ENCODE data around the gene TKFC.

Gene TKFC, protein sequence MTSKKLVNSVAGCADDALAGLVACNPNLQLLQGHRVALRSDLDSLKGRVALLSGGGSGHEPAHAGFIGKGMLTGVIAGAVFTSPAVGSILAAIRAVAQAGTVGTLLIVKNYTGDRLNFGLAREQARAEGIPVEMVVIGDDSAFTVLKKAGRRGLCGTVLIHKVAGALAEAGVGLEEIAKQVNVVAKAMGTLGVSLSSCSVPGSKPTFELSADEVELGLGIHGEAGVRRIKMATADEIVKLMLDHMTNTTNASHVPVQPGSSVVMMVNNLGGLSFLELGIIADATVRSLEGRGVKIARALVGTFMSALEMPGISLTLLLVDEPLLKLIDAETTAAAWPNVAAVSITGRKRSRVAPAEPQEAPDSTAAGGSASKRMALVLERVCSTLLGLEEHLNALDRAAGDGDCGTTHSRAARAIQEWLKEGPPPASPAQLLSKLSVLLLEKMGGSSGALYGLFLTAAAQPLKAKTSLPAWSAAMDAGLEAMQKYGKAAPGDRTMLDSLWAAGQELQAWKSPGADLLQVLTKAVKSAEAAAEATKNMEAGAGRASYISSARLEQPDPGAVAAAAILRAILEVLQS

GRCh38 chr11:61332797-61333549 is at the start of gene TKFC, which contains the start of gene DDB1:
TSS of gene TKFC (plus strand) at chr11:61333228. CDS start at chr11:61334729, 1,501 bp downstream.
TSS of gene DDB1 (minus strand) at chr11:61333105. CDS start at chr11:61332968, 137 bp downstream.
- DNase-seq (ENCODE audit: low spot score): peak; percentile 94

DNA sequence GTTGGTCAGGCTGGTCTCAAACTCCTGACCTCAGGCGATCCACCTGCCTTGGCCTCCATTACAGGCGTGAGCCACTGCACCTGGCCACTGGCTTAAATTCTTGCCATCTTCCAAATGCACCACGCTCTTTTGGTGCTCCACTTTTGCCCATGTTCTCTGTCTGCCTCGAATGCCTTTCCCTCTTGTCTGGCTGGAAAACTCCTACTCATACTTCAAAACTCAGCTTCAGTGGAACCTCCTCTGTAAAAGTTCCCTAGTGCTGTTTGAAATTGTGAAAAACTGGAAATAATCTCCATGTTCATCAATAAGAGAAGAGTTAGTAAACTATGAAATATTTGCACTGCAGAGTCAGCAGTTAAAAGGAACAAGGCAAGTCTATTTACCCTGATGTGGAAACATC is 49.4 kb upstream of the TKFC start:
- no peak for DNase-seq (ENCODE audit: low spot score)

DNA sequence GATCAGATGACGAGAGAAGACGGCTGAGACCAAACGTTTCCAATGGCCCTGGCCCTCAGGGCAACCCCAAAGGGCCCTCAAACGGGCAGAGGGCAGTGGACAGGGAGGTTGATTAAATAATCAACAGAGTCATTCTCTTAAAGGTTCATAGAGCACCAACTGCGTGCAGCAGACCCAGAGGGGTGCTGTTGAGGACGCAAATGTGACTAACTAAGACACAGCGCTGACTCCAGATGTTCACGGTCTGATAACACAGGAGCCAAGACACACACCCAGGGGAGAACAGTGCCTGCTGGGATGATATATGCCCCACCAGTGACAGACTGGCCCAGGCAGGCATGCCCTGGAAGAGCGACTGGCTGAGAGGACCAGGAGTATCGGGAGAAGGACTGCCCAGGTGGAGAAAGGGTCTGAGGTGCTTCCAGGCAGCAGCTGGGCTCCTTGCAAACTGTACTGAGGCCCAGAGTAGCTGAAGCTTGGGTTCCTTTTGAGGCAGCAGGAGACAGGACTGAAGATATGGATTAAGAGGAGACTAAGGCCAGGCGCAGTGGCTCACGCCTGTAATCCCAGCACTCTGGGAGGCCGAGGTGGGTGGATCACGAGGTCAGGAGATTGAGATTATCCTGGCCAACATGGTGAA is 45.6 kb upstream of the TKFC start:
- no peak for DNase-seq (ENCODE audit: low spot score)

DNA sequence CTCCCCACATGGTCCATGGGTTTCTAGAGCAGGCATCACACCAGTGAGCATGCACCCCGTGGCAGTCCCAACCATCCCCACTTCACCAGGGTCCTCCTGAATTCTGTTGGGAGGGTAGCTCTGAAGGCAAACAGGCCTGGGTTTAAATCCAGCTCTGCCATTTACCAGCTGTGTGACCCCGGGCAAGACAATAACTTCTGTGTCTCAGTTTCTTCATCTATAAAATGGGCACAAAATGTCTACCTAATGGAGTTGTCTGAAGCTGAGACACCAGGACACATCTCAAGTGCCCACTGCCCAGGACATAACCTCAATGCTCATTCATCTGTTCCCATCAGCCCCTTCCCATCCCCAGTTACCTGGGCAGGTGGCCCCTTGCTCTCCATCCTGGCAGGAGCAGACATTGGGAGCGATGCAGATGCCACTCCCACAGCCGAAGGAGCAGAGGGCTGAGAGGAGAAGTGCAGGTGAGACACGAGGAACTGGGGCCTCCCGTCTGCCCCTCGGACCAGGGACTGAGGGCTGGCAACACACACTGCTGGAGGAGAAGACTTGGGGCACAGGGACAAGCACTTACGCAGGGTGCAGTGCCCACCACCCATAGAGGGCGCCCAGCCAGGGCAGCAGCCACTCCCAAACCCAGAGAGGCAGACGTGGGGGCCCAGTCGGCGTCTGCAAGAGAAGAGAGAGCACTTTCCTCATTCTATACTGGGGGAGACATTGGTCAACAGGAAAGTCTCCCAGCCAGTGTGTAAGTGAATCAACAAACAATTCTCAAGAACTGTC is 41.9 kb upstream of the TKFC start:
- DNase-seq (ENCODE audit: low spot score): no peak

- DNase-seq (ENCODE audit: low spot score): no peak
These were observed 40.7 kb upstream of the TKFC start for GRCh38 chr11:61292356-61292755.

DNA sequence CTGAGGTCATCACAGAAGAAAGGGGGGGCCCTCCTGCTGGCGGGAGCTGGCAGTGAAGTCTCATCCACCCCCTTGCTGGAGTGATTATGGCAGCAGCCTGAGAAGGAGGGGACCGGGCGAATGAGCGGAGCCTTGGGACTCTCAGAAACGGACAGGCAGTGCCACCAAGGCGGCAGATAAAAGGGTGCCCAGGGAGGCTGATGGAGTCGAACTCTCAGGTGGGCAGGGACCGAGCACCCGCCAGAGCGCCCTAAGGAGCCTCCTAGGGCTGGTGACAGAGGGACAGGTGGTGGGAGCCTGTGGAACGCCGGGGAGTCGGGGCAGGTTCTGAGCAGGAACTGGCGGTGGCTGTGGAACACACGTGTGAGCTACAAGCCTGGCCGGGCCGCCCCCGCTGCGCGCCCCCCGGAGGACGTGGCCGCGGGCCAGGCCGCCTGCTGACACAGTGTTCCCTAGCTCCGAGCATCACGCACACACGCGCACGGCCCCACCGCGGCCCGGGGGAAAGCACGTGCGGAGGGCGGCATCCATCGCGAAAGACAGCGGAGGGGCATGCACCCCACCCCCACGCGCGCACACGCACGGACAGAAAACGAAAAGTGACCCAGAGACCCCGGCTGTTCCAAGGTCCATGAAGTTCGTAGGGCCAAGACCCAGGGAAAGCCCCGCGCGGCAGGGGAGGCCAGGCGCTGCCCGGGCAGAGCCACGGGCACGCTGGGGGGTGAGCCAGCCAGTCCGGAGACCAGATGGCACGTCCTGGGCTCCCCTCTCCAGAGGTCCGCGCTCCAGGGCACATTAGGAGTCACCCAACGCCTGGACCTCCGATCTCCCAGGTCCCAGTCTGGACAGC is 38.9 kb upstream of the TKFC start:
- DNase-seq (ENCODE audit: low spot score): peak; percentile 69

GRCh38 chr11:61294717-61295595 is 38.1 kb upstream of the TKFC start, which contains the start of gene VWCE:
TSS of gene VWCE (minus strand) at chr11:61295316. CDS start at chr11:61295037, 279 bp downstream.
- DNase-seq (ENCODE audit: low spot score): peak; percentile 64

DNA sequence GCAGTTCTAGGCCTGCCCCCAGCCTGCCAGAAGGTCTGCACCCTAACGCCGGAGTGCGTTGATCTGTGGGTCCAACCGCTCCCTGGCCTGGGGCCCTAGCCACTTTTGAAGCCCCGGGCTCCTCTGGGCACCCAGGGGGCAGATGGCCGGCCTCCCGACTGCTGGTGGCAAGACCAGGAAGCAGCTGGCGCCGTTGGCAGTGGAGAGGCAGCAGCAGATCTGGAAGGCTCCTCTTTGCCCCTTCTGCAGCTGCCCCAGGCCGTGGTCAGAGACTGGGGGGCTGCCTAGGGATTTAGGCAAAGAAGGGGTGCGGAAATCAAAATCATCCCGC is 37.5 kb upstream of the TKFC start:
- no peak for DNase-seq (ENCODE audit: low spot score)

- DNase-seq (ENCODE audit: low spot score): peak; percentile 48
These were observed 35.7 kb upstream of the TKFC start for GRCh38 chr11:61297341-61297740.

- peak; percentile 93 for DNase-seq (ENCODE audit: low spot score)
These were observed 35.3 kb upstream of the TKFC start for GRCh38 chr11:61297746-61298145.

DNA sequence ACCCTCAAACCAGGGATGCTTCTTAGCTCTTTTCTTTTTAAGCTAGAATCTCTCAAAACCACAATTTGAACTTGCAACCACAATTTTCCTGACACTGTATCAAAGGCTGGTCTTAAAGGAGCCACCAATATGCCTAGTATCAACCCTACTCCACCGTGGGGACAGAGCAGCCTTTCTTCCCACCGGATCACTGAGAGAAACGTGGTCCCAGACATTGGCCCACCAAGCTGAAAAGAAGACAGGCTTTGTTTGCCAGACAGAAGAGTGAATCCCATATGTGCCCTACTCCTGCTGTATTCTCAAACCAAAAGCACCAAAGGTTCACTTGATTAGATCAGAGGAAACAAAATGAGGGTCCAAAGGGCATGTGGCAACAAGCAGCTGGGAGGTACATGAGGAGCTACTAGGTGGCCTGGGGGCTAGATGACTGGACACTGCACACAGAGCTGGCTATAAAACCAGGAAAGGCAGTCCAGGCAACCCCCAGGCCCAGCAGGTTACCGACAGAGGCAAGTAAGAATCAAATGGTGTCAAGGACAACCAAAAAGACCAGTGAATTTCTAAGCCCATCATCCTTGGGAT is 34.3 kb upstream of the TKFC start:
- DNase-seq (ENCODE audit: low spot score): no peak

- DNase-seq (ENCODE audit: low spot score): no peak
These were observed 30.5 kb upstream of the TKFC start for GRCh38 chr11:61302550-61302949.

DNA sequence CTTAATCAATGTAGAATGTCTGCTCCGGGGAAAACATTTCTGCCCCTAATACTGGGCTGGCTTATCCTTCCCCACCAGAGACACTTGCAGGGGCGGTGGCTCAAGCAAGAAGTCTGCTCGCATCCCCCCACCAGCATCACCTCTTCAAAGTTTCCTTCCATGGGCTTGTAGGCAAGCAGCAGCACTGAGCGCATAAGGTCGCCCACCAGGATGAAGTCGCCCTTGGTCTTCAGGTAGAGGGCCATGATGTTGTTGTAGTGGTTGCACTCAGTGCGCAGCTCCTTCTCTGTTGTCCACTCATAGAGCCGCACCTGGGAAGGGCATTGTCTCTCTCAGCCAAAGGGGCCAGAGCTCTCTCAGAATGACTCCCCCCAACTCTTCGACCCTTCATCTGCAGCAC is 29.3 kb upstream of the TKFC start:
- DNase-seq (ENCODE audit: low spot score): no peak

DNA sequence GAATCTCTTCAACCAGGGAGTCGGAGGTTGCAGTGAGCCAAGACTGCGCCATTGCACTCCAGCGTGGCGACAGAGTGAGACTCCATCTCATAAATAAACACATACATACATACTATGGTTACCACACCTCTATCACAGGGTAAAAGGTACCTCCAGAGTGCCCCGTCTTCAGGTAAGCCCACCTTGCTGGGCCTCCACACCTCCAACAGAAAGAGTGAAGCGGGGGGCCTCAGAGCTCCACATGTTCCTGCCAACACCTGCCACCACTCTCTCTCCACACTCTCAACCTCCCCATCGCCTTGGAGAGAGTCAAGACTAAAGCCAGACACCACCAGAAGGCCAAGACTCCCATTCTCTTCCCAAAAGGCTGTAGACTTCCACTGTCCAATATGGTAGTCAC is 27.6 kb upstream of the TKFC start:
- no peak for DNase-seq (ENCODE audit: low spot score)

GRCh38 chr11:61306221-61306620 is 26.8 kb upstream of the TKFC start:
- no peak for DNase-seq (ENCODE audit: low spot score)

GRCh38 chr11:61307354-61307753 is 25.7 kb upstream of the TKFC start:
- no peak for DNase-seq (ENCODE audit: low spot score)

GRCh38 chr11:61309141-61309540 is 23.9 kb upstream of the TKFC start:
- no peak for DNase-seq (ENCODE audit: low spot score)

GRCh38 chr11:61309739-61310138 is 23.3 kb upstream of the TKFC start:
- DNase-seq (ENCODE audit: low spot score): no peak

- no peak for DNase-seq (ENCODE audit: low spot score)
These were observed 22.3 kb upstream of the TKFC start for GRCh38 chr11:61310749-61311148.

All from AG08395 (cell line).